ENCODE results near the gene TSR1. TPM values are rescaled to one million over a fixed set of nuclear protein-coding genes. Genes with fewer than 3 reads are reported as not detected.

TSR1 gene
- total RNA-seq, 1 experiment from 2014 or later = 51.5 TPM

GRCh38 chr17:2283302-2283701 lies 53.0 kb downstream of the TSR1 start:
- no peak for DNase-seq (ENCODE audit: low read depth)

GRCh38 chr17:2282297-2282873 lies 53.9 kb downstream of the TSR1 start:
- peak; percentile 62 for DNase-seq (ENCODE audit: low read depth)

- no peak for DNase-seq (ENCODE audit: low read depth)
Measured at GRCh38 chr17:2279707-2280106, 56.5 kb downstream of the TSR1 start.

- no peak for DNase-seq (ENCODE audit: low read depth)
Measured at GRCh38 chr17:2277429-2278170, 58.7 kb downstream of the TSR1 start.

- no peak for DNase-seq (ENCODE audit: low read depth)
Measured at GRCh38 chr17:2275722-2276121, 60.5 kb downstream of the TSR1 start.

- no peak for DNase-seq (ENCODE audit: low read depth)
Measured at GRCh38 chr17:2274414-2274813, 61.8 kb downstream of the TSR1 start.

Other genes with a start within 250 kb of the TSR1 start
- gene SMG6, start 32.7 kb downstream of the TSR1 start, total RNA-seq (2014; rRNA removed; shearing (Covaris generic)) = 23.4 and 26.1 TPM in 2 replicates
- 21.1 and 34.4 TPM in 2 replicates for gene SRR, start 32.5 kb downstream of the TSR1 start, total RNA-seq (2014; rRNA removed; shearing (Covaris generic))
- 9.1 and 9.5 TPM in 2 replicates for gene SGSM2, start 1.0 kb upstream of the TSR1 start, total RNA-seq (2014; rRNA removed; shearing (Covaris generic))
- 2.4 and 2.7 TPM in 2 replicates for gene MNT, start 64.6 kb upstream of the TSR1 start, total RNA-seq (2014; rRNA removed; shearing (Covaris generic))
- gene METTL16, start 175.4 kb upstream of the TSR1 start, total RNA-seq (2014; rRNA removed; shearing (Covaris generic)) = 19.1 and 23.3 TPM in 2 replicates